GM18858 (cell line): ENCODE results near the gene PRXL2B.

Experiments used
- ATAC-seq: cut with Tn5 transposase; IDR thresholded peaks from one replicate; pipeline ENCODE4 v1.9.1; 2021; ENCODE audit not compliant: unreplicated experiment

The PRXL2B gene

DNA sequence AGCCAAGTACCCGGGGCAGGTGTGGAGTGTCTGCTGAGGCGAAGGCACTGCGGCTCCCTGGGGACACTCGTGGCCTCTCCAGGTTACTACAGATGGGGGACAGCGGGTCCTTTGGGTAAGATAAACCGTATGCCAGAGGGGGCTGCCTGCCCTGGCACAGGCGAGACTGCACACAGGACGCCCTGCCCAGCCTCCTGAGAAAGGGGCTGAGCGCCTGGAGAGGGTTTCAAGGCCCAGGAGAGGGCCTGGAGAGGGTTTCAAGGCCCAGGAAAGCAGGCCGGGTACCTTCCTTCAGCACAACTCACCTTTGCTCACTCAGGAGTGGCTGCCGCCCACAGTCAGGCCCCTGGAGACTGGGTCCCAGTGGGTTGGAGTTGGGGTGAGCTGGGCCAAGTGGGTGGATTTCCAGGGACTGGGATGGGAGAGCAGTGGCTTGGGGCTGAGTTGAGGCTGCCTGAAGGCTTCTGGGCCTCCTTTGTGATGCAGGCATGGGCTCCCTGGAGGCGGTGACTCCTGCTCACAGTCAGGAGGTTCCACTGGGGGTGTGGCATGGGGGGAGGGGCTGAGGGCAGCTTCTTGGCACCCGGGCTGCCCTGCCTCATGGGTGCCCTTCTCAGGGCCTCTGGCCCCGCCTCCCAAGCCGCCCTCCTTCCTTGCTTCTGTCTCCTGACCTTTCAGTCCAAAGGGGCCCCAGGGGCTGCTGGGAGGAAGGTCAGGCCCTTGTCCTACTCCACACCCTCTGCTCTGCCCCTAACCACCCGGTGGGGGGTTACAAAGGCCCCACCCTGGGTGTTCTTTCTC is 46.2 kb downstream of the PRXL2B start, which contains the start of gene MMEL1:
Gene MMEL1, minus strand, starts transcription at position 456 of the 801 bp plus-strand sequence. CDS start 3,532 bp downstream, outside the sequence.
- ATAC-seq = no peak

DNA sequence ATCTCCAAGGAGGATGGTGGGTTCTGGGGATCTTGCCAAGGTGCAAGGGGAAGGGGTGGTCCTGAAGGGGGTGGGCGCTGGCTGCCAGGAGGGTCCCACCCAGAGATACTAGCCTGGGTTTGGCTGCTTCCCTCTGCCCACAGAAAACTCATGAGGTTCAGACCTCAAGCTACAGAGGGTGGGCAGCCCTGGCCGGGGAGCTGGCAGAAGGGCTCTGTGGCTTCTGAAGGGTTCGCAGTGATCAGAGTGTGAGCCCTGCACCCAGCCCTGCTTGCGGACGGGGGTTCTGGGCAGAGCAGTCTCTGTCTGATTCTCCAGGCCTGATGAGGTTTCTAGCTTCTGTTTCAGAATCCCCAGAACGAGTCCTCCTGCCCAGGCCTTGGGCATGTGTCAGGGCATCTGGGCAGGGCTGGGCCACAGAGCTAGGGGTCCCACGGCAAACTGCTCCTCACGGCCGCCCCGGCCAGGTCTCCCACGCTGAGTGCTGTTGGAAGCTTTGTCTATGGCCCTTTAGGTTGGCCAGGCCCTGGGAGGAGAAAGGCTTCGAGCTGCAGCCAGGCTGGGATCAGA is 46.9 kb downstream of the PRXL2B start:
- no peak for ATAC-seq

DNA sequence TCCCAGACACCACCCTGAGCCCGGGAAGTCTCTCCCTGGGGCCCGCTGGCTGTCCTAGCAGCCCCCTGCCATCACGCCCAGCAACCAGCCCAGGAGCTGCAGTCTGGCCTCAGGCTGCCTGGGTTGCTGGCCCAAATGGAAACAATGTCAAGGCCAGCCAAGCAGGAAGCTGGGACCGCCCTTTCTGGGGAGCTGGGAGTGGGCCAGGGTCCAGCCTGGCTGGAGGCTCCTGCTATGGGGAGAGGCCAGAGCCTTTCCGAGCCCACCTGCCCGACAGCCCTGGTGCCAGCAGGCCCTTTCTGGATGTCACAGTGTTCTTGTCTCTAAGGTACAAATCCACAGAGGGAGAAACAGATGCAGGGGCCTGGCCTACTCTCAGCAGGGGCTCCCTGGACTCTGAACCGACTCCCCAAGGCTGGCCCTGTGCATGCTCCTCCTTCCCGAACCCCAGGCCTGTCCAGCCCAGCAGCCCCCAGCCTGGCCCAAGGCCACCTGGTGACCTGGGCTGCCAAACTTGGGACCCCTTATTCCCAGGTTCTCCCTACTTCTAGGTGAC is 47.4 kb downstream of the PRXL2B start:
- ATAC-seq = no peak

DNA sequence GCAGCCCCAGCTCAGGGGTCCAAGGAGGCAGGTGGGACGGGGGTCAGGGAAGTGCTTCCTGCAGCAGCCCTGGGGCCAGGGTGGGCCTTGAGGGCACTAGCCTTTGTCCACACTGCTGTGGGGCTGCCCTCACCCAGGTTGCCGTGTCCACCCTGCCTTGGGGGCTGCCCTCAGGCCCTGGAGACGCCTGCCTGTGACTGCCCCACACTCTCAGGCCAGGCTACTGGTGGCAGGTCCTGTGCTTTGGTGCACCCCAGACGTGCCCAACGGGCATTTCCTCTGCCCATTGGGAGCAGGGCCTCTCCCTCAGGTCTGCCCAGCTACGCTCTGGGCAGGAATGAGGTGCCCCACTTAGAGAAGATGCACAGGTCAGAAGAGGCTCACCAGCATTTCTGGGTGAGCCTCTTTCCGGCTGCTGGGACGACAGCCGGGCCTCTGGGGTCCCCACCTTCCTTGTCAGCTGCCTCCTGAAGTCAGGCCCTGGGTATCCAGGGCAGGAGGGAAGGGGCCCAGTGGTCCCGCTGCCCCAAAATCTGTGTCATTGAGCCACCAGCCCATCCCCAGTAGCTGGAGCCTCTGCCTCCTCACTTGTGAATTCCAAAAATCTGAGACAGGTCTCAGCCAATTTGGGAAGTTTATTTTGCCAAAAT is 48.9 kb downstream of the PRXL2B start:
- no peak for ATAC-seq

- ATAC-seq = no peak
Observed at GRCh38 chr1:2636733-2637132, 50.2 kb downstream of the PRXL2B start.

DNA sequence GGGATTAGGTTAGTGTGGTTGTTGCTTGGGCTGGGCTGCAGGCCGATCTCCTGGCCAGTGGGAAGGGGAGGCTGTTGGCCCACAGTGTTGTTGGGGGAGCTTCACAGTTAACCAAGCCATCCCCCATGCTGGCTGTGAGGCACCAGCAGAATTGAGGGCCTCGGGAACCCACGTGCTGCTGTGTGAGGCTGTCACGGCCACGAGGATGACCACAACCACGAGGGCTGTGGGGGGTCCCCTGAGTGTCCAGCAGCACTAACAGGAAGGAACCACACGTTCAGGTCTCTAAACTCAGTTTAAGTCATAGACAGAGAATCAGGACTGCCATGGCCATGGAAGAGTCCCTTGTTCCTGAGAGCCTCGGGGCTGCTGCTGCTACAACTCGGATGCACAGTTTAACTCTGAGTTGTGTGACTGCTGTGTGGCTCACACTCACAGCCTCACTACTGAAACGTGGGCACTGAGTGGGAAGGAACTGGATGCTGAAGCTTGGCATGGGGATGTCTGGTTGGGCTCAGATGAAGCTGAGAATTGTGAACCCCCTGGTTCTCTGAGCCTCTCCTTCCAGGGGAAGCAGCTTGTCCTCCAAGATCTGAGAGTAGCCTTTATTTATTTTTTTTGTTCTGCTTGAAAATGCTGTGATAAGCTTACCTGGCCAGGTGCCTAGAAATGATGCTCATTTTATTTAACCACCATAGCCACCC is 51.0 kb downstream of the PRXL2B start:
- ATAC-seq = no peak

DNA sequence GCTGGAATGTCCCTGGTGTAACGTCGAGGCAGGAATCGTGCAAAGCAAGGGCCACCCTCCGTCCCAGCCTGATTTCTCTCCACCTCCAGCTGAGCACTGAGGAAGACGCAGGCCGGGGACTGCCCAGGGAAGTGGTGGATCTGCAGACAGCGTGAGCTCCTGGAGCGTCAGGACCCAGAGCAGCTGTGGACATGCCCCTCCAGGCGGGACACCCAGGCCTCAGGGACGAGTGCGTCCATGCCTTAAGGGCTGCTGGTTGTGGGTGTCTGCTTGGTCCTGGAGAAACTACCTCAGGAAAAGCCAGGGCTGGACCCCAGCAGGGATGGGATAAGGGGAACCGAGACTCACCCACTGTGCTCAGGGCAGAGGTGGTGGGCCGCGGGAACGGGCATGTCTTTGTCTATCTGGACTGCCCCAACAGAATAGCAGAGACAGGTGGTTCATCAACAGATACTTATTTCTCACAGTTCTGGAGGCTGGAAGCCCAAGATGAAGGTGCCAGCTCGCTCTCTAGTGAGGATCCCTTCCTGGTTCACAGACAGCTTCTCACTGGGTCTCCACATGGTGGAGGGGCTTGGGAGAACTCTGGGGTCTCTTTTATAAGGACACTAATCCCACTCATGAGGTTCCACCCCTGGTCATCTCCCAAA is 52.0 kb downstream of the PRXL2B start:
- ATAC-seq = no peak

DNA sequence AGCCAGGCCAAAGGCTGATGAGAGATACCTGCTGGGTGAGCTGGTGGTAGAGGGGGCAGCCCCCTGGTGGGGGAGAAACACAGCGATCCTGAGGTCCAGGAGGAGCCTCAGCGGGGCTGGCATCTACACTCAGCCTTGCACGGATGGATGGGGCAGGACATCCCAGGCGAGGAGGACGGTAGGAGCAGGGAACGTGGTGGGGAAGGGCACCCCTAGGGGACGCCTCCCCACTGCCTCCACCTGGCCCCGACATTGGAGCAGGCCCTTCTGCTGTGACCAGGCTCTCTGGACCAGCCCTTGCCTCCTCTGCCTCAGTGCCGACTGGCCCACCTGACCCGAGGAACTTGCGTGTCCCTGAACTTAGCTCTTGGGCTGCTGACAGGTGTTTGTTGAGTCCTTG is 52.6 kb downstream of the PRXL2B start:
- ATAC-seq = no peak

DNA sequence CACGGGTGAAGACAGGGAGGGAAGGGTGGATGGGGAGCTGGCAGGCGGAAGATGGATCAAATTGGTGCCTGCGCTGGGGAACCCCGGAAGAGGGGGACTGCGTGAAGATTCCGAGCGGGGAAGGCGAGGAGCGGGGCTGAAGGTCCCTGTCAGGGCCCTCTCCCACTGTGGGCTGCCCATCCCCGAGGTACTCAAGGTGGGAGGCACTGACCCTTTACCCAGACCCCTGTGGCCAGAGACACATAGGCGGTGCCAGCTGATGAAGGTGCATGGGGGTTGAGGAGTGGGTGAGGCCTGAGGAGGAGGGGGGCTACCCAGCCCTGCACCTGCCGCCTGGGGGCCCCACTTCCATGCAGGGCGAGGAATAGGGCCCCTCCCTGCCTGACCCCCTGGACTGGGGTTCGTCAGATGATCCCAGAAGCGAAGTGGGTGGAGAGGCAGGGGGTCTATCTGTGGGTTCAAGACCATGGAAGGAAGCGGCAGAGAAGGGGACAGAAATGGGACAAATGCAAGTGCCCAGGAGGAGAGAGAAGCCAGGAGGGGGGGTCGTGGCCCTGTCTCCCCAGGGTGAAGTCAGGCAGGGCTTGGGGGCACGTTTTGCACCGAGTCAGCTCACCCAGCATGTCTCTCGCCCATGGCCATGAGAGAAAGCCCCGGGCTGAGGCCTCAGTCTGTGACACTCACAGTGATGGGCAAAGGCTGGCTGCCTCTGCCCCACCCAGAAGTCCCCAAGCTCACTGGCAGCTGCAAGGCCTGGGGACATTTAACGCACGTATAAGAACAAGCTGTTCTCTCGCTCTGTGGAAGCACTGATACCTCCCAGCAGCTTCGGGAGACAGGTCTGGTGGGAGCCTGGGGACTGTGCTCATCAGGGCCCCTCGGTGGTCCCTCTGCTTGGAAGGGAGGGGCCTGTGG is 53.3 kb downstream of the PRXL2B start:
- ATAC-seq = no peak

DNA sequence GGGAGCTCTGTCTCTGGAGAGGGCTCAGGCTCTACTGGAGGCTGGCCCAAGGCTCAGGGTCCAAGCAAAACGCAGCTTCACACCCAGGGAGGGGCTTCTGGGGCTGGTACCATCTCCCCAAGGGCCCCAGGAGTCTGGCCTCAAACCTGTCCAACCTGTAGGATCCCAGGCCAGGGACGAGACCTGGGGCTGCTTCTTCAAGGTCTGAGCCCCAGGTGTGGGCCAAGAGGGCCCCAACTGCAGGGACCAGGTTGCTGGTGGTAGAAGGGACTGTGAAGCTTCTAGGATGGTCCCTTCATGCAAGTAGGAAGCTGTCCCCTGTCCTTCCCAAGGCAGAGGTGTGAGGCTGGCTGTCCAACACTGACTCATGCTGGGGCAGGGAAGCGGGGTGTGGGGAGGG is 54.0 kb downstream of the PRXL2B start:
- no peak for ATAC-seq
